Measurements from ENCODE around the gene HDAC11.

- TF ChIP-seq CTCF (IDR thresholded peaks at IDR 0.05; ENCODE audit: low read length) (no peak), EZH2 (optimal IDR thresholded peaks at IDR 0.05; ENCODE audit: low read depth, low read length) (no peak)
These were observed 66.6 kb downstream of the HDAC11 start for GRCh38 chr3:13546667-13547171.

All from MM.1S (cell line).